HG03064 (cell line): ENCODE measurements around the gene ZNG1B.
"Not testable (repeated sequence)": the region's sequence is repeated elsewhere in the genome, so short reads cannot be mapped to it uniquely, and the experiment has no call there.

Source experiments
- ATAC-seq: cut with Tn5 transposase; IDR thresholded peaks from one replicate; pipeline ENCODE4 v1.9.1; 2021; ENCODE audit warnings: low read depth; ENCODE audit not compliant: unreplicated experiment

The ZNG1B gene

GRCh38 chr2:113437508-113438465 lies at the start of gene ZNG1B:
Gene ZNG1B, plus strand, starts transcription at chr2:113437691. Its CDS starts 178 bp downstream, at chr2:113437869.
- not testable (repeated sequence) for ATAC-seq

GRCh38 chr2:113390124-113390849 lies 47.2 kb upstream of the ZNG1B start:
- ATAC-seq: peak; percentile 81

GRCh38 chr2:113391073-113391472 lies 46.4 kb upstream of the ZNG1B start:
- no peak for ATAC-seq

GRCh38 chr2:113406114-113406513 lies 31.4 kb upstream of the ZNG1B start:
- no peak for ATAC-seq

GRCh38 chr2:113407446-113408099 lies 29.9 kb upstream of the ZNG1B start:
- no peak for ATAC-seq

- not testable (repeated sequence) for ATAC-seq
These were observed 25.7 kb upstream of the ZNG1B start for GRCh38 chr2:113411725-113412352.

GRCh38 chr2:113412774-113413173 lies 24.7 kb upstream of the ZNG1B start:
- ATAC-seq: not testable (repeated sequence)

- ATAC-seq: not testable (repeated sequence)
These were observed 5.7 kb upstream of the ZNG1B start for GRCh38 chr2:113431773-113432172.

GRCh38 chr2:113433468-113433867 lies 4.0 kb upstream of the ZNG1B start:
- not testable (repeated sequence) for ATAC-seq

GRCh38 chr2:113465770-113466169 lies 28.3 kb downstream of the ZNG1B start:
- ATAC-seq: not testable (repeated sequence)

- ATAC-seq: not testable (repeated sequence)
These were observed 39.3 kb downstream of the ZNG1B start for GRCh38 chr2:113476688-113477368.

GRCh38 chr2:113496527-113496926 lies 59.0 kb downstream of the ZNG1B start:
- not testable (repeated sequence) for ATAC-seq

GRCh38 chr2:113498365-113498764 lies 60.9 kb downstream of the ZNG1B start, which contains the start of gene FOXD4L1:
Gene FOXD4L1, plus strand, starts transcription at chr2:113498665. Its CDS starts 592 bp downstream, at chr2:113499257.
- not testable (repeated sequence) for ATAC-seq

GRCh38 chr2:113499019-113499885 lies 61.8 kb downstream of the ZNG1B start:
- ATAC-seq: not testable (repeated sequence)

GRCh38 chr2:113499886-113500722 lies 62.6 kb downstream of the ZNG1B start:
- ATAC-seq: not testable (repeated sequence)

GRCh38 chr2:113500723-113501038 lies 63.2 kb downstream of the ZNG1B start:
- not testable (repeated sequence) for ATAC-seq

- peak; percentile 26 for ATAC-seq
These were observed 65.0 kb downstream of the ZNG1B start for GRCh38 chr2:113502216-113503093.
